ENCODE data around the gene PHYH.
A peak's percentile ranks its signal among the peaks of the same experiment; 100 is the strongest.

PHYH gene

GRCh38 chr10:13299437-13300287, at the start of gene PHYH:
TSS of gene PHYH (minus strand) at chr10:13300064. CDS start at chr10:13300042, 22 bp downstream.
- Mint-ChIP-seq H3K4me1 (ENCODE audit: low read depth) (peaks cover 18% of the 10 kb centered on the region), H3K36me3 (ENCODE audit: low read depth) (no peaks in the 10 kb centered on the region), H3K27ac (peak within 1 kb of the TSS; percentile 92), H3K9me3 (no peaks in the 10 kb centered on the region), H3K4me3 (peak within 1 kb of the TSS; percentile 83), H3K27me3 (ENCODE audit: low read depth) (no peaks in the 10 kb centered on the region)

DNA sequence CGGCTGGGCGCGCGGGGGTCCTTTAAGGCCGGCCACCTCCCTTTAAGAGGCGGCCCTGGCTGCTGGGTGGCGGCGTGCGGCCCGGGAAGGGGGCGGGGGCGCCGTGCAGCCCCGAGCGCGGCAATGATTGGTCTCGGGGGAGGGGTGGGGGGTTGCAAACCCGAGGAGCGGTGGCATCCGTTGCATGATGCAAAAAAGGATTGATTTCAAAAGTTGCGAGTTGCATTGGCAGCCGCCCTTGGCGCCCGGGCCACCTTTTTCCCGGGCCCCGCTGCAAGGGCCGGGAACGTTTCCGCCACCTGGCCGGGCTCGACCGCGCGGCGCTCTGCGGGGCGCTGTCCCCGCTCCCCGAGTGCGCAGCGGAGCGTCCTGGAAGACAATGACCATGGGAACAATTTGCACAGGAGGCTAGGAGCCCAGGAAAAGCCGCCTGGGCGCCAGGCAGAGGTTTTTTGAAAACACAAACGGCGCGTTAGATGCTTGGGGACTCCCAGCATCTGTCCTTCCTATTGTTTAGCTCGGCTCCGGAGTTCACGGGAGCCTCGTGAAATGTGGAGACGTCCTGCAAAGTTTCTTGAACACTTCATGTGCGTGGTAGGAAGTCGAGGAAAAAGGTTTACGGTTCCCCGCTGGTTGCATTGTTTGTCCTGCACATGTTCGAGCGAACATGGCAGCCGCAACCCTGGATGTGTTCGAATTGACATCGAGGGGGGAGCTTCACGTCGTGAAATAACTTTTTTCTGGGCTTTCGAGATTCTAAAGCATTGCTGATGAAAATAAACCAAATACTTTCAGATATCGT, 48.6 kb upstream of the PHYH start, which contains the start of gene SEPHS1:
Gene SEPHS1, minus strand, starts transcription at position 78 of the 802 bp plus-strand sequence. CDS start 3,343 bp downstream, outside the sequence.
- peak within 1 kb of the TSS; percentile 89 for H3K27ac Mint-ChIP-seq
- H3K4me3 Mint-ChIP-seq = peak within 1 kb of the TSS; percentile 91
- peaks cover 13% of the 10 kb centered on the region for H3K27me3 Mint-ChIP-seq (ENCODE audit: low read depth)
- H3K36me3 Mint-ChIP-seq (ENCODE audit: low read depth) = peaks cover 7% of the 10 kb centered on the region
- no peaks in the 10 kb centered on the region for H3K9me3 Mint-ChIP-seq
- H3K4me1 Mint-ChIP-seq (ENCODE audit: low read depth) = peaks cover 53% of the 10 kb centered on the region

DNA sequence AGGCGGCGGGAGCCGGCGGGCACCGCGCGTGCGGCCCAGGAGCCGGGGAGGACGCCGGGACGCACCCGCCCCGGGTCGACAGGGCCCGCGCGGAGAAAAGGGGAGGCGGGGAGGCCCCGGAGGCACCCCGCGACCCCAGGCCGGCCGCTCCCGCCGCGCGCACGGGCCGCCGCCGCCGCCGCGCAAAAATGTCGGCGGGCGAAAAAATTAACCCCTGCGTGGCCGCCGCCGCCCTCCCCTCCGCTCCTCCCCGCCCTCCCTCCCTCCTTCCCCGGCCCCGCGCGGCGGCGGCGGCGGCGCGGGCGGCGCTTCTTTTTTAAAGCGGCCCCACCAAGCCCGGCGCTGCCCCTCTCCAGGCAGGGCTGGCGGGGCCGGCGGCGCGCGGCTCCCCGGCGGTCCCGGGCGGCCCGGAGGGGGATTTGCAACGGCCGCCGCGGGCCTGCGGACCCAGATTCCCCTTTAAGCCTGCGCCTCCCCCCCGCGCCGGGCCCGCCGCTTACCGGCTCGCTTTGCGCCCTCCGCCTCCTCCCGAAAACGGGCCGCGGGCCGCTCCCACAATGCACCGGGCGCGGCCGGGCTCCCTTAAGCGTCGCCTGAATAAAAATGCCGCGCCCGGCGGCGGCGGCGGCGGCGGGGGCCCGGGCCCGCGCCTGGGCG, 47.8 kb upstream of the PHYH start:
- Mint-ChIP-seq H3K36me3 (ENCODE audit: low read depth) (peaks cover 7% of the 10 kb centered on the region), H3K27me3 (ENCODE audit: low read depth) (peaks cover 5% of the 10 kb centered on the region), H3K4me3 (peak overlapping the region; percentile 60), H3K9me3 (no peaks in the 10 kb centered on the region), H3K4me1 (ENCODE audit: low read depth) (peaks cover 52% of the 10 kb centered on the region), H3K27ac (peak overlapping the region; percentile 63)

GRCh38 chr10:13347043-13347499, 47.2 kb upstream of the PHYH start:
- Mint-ChIP-seq H3K4me3 (peak overlapping the region; percentile 86), H3K36me3 (ENCODE audit: low read depth) (peaks cover 6% of the 10 kb centered on the region), H3K27me3 (ENCODE audit: low read depth) (no peaks in the 10 kb centered on the region), H3K4me1 (ENCODE audit: low read depth) (peaks cover 46% of the 10 kb centered on the region), H3K9me3 (no peaks in the 10 kb centered on the region), H3K27ac (peak overlapping the region; percentile 83)

- Mint-ChIP-seq H3K9me3 (no peaks in the 10 kb centered on the region), H3K36me3 (ENCODE audit: low read depth) (peaks cover 6% of the 10 kb centered on the region), H3K4me1 (ENCODE audit: low read depth) (peaks cover 40% of the 10 kb centered on the region), H3K27me3 (ENCODE audit: low read depth) (no peaks in the 10 kb centered on the region), H3K27ac (peak overlapping the region; percentile 83), H3K4me3 (peak overlapping the region; percentile 86)
Observed at GRCh38 chr10:13346283-13347042, 46.6 kb upstream of the PHYH start.

DNA sequence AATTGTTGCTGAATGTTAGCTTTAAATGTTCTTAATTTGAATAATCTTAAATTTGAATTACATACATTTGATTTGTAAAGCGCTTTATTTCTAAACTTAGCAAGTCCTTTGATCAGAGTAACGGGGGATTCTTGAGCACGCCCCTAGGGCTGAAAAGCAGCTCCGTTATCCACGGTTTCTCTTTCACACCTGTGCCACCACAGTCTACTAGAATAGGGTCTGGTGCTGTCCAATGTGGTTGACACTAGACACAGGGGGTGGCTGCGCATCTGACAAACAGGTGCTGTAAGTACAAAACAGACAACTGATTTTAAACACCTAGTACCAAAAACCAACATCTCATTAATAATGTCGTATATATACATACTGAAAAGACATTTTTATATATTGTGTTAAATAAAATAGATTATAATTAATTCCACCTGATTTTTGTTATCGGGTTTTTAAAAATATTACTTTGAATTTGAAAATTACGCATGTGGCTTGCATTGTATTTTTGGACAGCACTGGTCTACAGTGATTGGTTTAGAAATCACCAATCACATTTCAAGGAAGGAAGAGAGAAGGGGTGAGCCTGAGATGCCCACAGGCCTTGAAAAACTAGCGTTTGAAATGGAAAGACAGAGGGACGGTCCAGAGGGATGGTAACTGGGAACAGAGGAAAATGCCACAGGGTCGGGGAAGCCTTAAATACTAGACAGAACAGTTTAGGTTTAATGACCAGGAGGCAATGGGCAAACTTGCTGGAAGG, 40.9 kb upstream of the PHYH start:
- H3K9me3 Mint-ChIP-seq = no peaks in the 10 kb centered on the region
- H3K27me3 Mint-ChIP-seq (ENCODE audit: low read depth) = no peaks in the 10 kb centered on the region
- peaks cover 15% of the 10 kb centered on the region for H3K36me3 Mint-ChIP-seq (ENCODE audit: low read depth)
- H3K27ac Mint-ChIP-seq = peak overlapping the region; percentile 36
- peak overlapping the region; percentile 57 for H3K4me3 Mint-ChIP-seq
- peaks cover 27% of the 10 kb centered on the region for H3K4me1 Mint-ChIP-seq (ENCODE audit: low read depth)

- Mint-ChIP-seq H3K27me3 (ENCODE audit: low read depth) (no peaks in the 10 kb centered on the region), H3K4me3 (peak overlapping the region; percentile 57), H3K36me3 (ENCODE audit: low read depth) (peaks cover 15% of the 10 kb centered on the region), H3K27ac (peak overlapping the region; percentile 77), H3K4me1 (ENCODE audit: low read depth) (peaks cover 23% of the 10 kb centered on the region), H3K9me3 (no peaks in the 10 kb centered on the region)
Observed at GRCh38 chr10:13340068-13340467, 40.2 kb upstream of the PHYH start.

DNA sequence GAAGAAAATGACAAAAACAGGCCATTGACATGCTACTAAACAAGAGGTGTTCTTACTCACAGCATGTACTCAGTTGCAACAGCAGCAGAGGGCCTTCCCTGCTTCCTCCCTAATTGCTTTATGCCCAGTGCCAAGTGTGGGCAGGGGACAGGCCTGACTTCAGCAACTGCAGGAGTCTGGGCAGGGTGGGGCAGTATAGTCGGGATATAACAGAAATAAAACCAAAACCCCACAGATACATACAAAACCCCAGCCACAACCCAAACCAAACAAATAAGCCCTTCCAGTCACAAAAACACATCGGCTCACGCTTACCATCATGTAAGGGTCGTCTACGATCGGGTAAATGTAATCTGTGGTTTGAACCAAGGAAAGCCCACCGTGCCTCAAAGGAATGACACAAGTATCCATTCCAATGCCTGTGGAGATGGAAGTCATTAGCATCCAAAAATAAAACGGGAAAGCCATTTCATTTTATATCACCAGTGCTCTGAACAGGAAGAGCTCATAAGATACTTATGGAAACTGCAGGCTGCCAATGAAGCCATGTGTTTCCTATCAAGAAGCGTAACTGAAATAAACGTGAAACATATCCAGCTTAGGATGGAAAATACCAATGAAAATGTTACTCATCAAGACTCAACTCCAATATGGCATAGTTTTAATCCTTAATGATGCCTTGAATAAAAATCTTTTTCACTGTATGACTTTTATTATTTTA, 38.7 kb upstream of the PHYH start:
- Mint-ChIP-seq H3K4me3 (no peak overlapping the region), H3K9me3 (no peaks in the 10 kb centered on the region), H3K27ac (no peak overlapping the region), H3K27me3 (ENCODE audit: low read depth) (no peaks in the 10 kb centered on the region), H3K4me1 (ENCODE audit: low read depth) (peaks cover 20% of the 10 kb centered on the region), H3K36me3 (ENCODE audit: low read depth) (peaks cover 12% of the 10 kb centered on the region)

DNA sequence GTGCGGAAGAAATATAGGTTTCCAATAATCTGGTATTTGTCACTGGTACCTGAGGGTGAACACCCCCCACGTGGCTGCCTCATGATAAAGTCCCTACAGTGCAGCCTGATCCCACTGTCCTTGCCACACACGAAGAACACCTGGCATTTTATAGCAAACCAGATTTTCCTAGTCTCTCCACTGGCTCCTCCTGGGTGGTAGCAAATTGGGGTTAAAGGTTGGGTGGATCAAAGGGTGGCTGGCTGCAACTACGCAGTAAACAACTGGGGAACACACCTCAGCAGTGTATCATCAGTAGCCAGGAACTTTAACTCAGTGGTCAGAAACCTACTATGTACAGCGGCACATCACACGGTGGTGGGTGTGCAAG, 37.9 kb upstream of the PHYH start:
- Mint-ChIP-seq H3K36me3 (ENCODE audit: low read depth) (peaks cover 13% of the 10 kb centered on the region), H3K9me3 (no peaks in the 10 kb centered on the region), H3K27me3 (ENCODE audit: low read depth) (no peaks in the 10 kb centered on the region), H3K4me3 (no peak overlapping the region), H3K4me1 (ENCODE audit: low read depth) (peaks cover 20% of the 10 kb centered on the region), H3K27ac (no peak overlapping the region)

DNA sequence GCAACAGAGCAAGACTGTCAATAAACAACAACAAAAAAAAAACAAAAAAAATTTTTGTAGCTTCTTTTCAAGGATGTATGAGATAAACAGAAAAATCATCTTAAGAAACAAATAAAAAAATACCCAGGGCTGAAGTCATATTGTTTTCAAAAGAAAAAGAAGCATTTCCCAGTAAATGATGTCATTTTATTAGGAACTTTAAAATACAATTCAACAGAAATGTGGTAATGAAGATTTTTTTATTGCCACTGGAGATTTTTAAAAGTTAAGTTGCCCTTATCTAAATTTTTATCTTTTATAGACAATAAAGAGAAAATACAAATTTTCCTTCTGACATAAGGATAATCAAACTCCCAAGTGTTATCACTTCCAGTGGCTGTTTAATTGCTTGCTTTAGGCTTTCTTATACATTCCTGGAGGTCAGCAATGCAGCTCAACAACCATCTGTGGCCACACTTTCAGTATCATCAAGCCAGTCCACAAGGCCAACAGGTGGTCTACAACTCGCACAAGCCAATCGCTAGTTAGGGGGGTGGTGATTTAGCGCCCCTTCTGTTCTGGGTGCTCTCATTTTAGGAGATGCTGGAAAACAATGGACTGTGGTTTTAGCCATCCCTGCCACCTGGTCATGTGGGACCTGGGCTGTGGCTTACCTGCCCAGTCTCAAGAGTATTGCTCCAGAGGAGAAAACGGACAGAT, 37.4 kb upstream of the PHYH start:
- H3K27ac Mint-ChIP-seq = no peak overlapping the region
- H3K4me3 Mint-ChIP-seq = no peak overlapping the region
- peaks cover 20% of the 10 kb centered on the region for H3K4me1 Mint-ChIP-seq (ENCODE audit: low read depth)
- H3K27me3 Mint-ChIP-seq (ENCODE audit: low read depth) = no peaks in the 10 kb centered on the region
- H3K36me3 Mint-ChIP-seq (ENCODE audit: low read depth) = peaks cover 16% of the 10 kb centered on the region
- H3K9me3 Mint-ChIP-seq = no peaks in the 10 kb centered on the region

DNA sequence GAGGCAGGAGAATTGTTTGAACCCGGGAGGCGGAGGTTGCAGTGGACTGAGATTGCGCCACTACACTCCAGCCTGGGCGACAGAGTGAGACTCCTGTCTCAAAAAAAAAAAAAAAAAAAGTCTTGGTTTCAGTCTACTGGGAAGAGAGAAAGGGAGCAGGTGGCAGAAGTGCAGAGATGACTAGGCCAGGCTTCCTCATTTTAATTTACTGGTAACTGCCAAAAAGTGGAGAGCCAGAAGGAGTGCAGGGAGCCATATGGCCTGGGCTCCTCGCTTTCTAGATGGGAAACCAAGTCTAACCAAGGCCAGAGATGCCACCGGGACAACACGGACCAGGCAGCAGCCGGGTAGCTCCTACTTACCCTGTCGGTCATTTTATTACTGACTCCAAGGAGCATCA, 36.0 kb upstream of the PHYH start:
- peaks cover 29% of the 10 kb centered on the region for H3K36me3 Mint-ChIP-seq (ENCODE audit: low read depth)

DNA sequence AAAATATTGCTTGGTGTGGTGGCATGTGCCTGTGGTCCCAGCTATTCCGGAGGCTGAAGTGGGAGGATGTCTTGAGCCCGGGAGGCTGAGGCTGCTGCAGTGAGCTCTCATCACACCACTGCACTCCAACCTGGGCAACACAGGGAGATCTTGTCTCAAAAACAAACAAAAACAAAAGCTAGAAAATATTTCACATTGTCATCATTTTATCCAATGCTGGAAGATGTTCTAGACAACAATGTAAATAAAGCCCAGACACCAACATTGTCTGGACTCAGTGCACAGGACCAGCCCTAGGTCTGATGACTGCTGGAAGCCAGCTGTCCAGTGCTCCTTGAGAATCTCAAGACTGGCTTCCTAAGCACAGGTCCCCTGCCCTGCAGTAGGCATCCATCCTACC, 34.7 kb upstream of the PHYH start:
- no peaks in the 10 kb centered on the region for H3K27me3 Mint-ChIP-seq (ENCODE audit: low read depth)
- peaks cover 7% of the 10 kb centered on the region for H3K4me1 Mint-ChIP-seq (ENCODE audit: low read depth)
- H3K36me3 Mint-ChIP-seq (ENCODE audit: low read depth) = peaks cover 29% of the 10 kb centered on the region
- H3K27ac Mint-ChIP-seq = no peak overlapping the region
- H3K9me3 Mint-ChIP-seq = no peaks in the 10 kb centered on the region
- H3K4me3 Mint-ChIP-seq = no peak overlapping the region

More for the DNA sequence above, 36.0 kb upstream of the PHYH start:
- peaks cover 18% of the 10 kb centered on the region for H3K4me1 Mint-ChIP-seq (ENCODE audit: low read depth)
- no peak overlapping the region for H3K4me3 Mint-ChIP-seq
- no peak overlapping the region for H3K27ac Mint-ChIP-seq
- H3K27me3 Mint-ChIP-seq (ENCODE audit: low read depth) = no peaks in the 10 kb centered on the region
- H3K9me3 Mint-ChIP-seq = no peaks in the 10 kb centered on the region
